HepG2 (cell line): ENCODE data around the gene MST1. TPM values are rescaled to one million over a fixed set of nuclear protein-coding genes. Genes with fewer than 3 reads are reported as not detected.

Experiments used
- ATAC-seq: fragments of 200-7000 bp; cut with Tn5 transposase; 3 replicates; pipeline ENCODE4 v1.9.1; 2020; ENCODE audit warnings: mild to moderate bottlenecking, moderate library complexity
- BruUV-seq: library from RNA; stranded (reverse); fragments of 400-500 nt; replicated peaks from 2 replicates; lab custom pipeline; 2021; lab: Mats Ljungman, UMichigan
- CTCF ChIA-PET: fragments of 300-600 bp; formaldehyde crosslinking; extraction: SDS; loops from one replicate; lab custom pipeline; 2021; ENCODE audit warnings: low total read pairs, inconsistent platforms, low intra/inter-chr PET ratio; lab: Yijun Ruan, JAX
- POLR2A ChIA-PET: fragments of 350-600 bp; sonication (Branson Sonifier 250); formaldehyde crosslinking; loops from one replicate; lab custom pipeline; 2020; ENCODE audit warnings: antibody characterized with exemption, inconsistent platforms; lab: Yijun Ruan, JAX
- DNase-seq: peaks from one replicate; pipeline ENCODE4 v3.0.0-alpha.2; 2015; ENCODE audit warnings: low spot score
- FAIRE-seq: peaks from 3 replicates; lab custom pipeline; 2011; peaks lifted over from hg19 to GRCh38; lab: Jason Lieb, UNC
- H2AFZ ChIP-seq: one replicate; pipeline ENCODE4 v1.6.1; 2011; ENCODE audit warnings: low read length, inconsistent platforms
- H3K27ac ChIP-seq: fragments of 300-600 bp; 3 replicates; pipeline ENCODE4 v1.8.0; 2011; ENCODE audit warnings: mixed run types, mild to moderate bottlenecking, mixed read lengths, low read length, inconsistent platforms; ENCODE audit not compliant: insufficient read depth; ENCODE audit errors: extremely low read length
- H3K27me3 ChIP-seq, 2 experiments: fragments of 200-600 bp in 1 of 2; 2 replicates in 1 of 2; 3 replicates in 1 of 2; pipeline versions ENCODE4 v1.6.0 to v1.8.0; 2011; ENCODE audit warnings: low read length in 2 of 2, mild to moderate bottlenecking in 2 of 2, moderate library complexity in 2 of 2, inconsistent platforms in 1 of 2; ENCODE audit not compliant: insufficient read depth in 2 of 2, control insufficient read depth in 1 of 2
- H3K36me3 ChIP-seq, 2 experiments: fragments of 200-600 bp in 1 of 2; replicated peaks in 1 of 2; 2 replicates in 1 of 2; 3 replicates in 1 of 2; pipeline versions ENCODE4 v1.5.1 to v1.8.0; 2011; ENCODE audit warnings: low read length in 2 of 2, inconsistent platforms in 1 of 2; ENCODE audit not compliant: insufficient read depth in 2 of 2, control insufficient read depth in 1 of 2
- H3K4me1 ChIP-seq: 2 replicates; pipeline ENCODE4 v1.5.1; 2012; ENCODE audit warnings: low read length, inconsistent platforms; ENCODE audit not compliant: insufficient read depth
- H3K4me2 ChIP-seq: 2 replicates; pipeline ENCODE4 v1.6.0; 2011; ENCODE audit warnings: low read depth, low read length, inconsistent platforms
- H3K4me3 ChIP-seq, 3 experiments: fragments of 200-600 bp in 1 of 3; sonication (generic), shearing (Covaris generic) in 1 of 3; replicated peaks in 1 of 3; 2 replicates each; pipeline ENCODE4 v1.5.1; 2011 to 2016; ENCODE audit warnings: low read length in 3 of 3, inconsistent platforms in 2 of 3, low read depth in 2 of 3, mild to moderate bottlenecking in 2 of 3, control low read depth in 1 of 3, mixed read lengths in 1 of 3; ENCODE audit not compliant: insufficient read depth in 1 of 3
- H3K79me2 ChIP-seq: one replicate; pipeline ENCODE4 v1.6.1; 2011; ENCODE audit warnings: low read length, inconsistent platforms; ENCODE audit not compliant: insufficient read depth
- H3K9ac ChIP-seq: 2 replicates; pipeline ENCODE4 v1.6.0; 2011; ENCODE audit warnings: mild to moderate bottlenecking, low read depth, low read length, inconsistent platforms; ENCODE audit not compliant: insufficient read depth
- H3K9me3 ChIP-seq: 2 replicates; pipeline ENCODE4 v1.5.1; 2012; ENCODE audit warnings: mild to moderate bottlenecking, low read length
- H4K20me1 ChIP-seq: 2 replicates; pipeline ENCODE4 v1.6.0; 2011; ENCODE audit warnings: inconsistent platforms, mild to moderate bottlenecking, low read length, moderate library complexity; ENCODE audit not compliant: insufficient read depth
- AGO2 ChIP-seq: fragments of 200-400 bp; formaldehyde crosslinking; optimal IDR thresholded peaks from 2 replicates; pipeline ENCODE3; 2017; ENCODE audit warnings: mild to moderate bottlenecking, low read depth, low read length, moderate library complexity
- ATRX ChIP-seq: sonication (generic); formaldehyde crosslinking; IDR thresholded peaks from 2 replicates; pipeline ENCODE4 v1.4.0; 2020; ENCODE audit warnings: missing genetic modification reagents, borderline replicate concordance
- CEBPG ChIP-seq: IDR thresholded peaks from 2 replicates; pipeline ENCODE4 v1.6.1; 2016
- HNF4A ChIP-seq: sonication (generic); formaldehyde crosslinking; IDR thresholded peaks from 2 replicates; pipeline ENCODE4 v1.4.0; 2020; ENCODE audit warnings: missing genetic modification reagents
- HNF4G ChIP-seq, 2 experiments: sonication (generic) in 1 of 2; formaldehyde crosslinking in 1 of 2; IDR thresholded peaks; 2 replicates each; pipeline versions ENCODE4 v1.4.0 to v1.6.1; 2011 to 2020; ENCODE audit warnings: borderline replicate concordance in 2 of 2, low read depth in 2 of 2, mild to moderate bottlenecking in 2 of 2, low read length in 1 of 2, missing genetic modification reagents in 1 of 2, moderate library complexity in 1 of 2
- MZF1 ChIP-seq: sonication (generic); formaldehyde crosslinking; IDR thresholded peaks from 2 replicates; pipeline ENCODE4 v1.8.1; 2023; ENCODE audit warnings: mild to moderate bottlenecking, missing genetic modification reagents, borderline replicate concordance
- TAF1 ChIP-seq: sonication (generic); formaldehyde crosslinking; IDR thresholded peaks from 2 replicates; pipeline ENCODE4 v1.4.0; 2020; ENCODE audit warnings: missing genetic modification reagents
- ZNF660 ChIP-seq: sonication (generic); formaldehyde crosslinking; IDR thresholded peaks from 2 replicates; pipeline ENCODE4 v1.5.1; 2020; ENCODE audit warnings: mild to moderate bottlenecking, low read depth, missing genetic modification reagents, borderline replicate concordance
- WGBS: methylation state at CpG from one replicate; pipeline ENCODE4 v1.1.6; 2017; ENCODE audit warnings: low lambda C conversion rate; 5-methylcytosine and 5-hydroxymethylcytosine counted together
- in situ Hi-C: cut with HindIII; loops from 2 replicates; pipeline ENCODE4 v1.10.0; 2017; ENCODE audit warnings: low pct_unique_long_range_greater_than_20kb; ENCODE audit not compliant: extremely low pct_ligation_motif_present
- intact Hi-C: fragments of 100-400 bp; cut with micrococcal nuclease; formaldehyde crosslinking; loops from one replicate; pipeline ENCODE4 v1.10.0; 2022; ENCODE audit not compliant: unreplicated experiment
- polyA plus RNA-seq, 8 experiments: library from polyadenylated mRNA; depleted of rRNA in 3 of 8; stranded (reverse) in 7 of 8; unstranded in 1 of 8; fragments of >200 nt; fragmentation: Illumina TruSeq in 4 of 8; extraction: Trizol in 4 of 8; gene quantifications; 2 replicates each; pipeline versions ENCODE4 v1.2.1 to v1.2.3, GENCODE V29; 2011 to 2016; ENCODE audit warnings: low read depth in 4 of 8, missing spikeins in 1 of 8, mixed read lengths in 1 of 8; ENCODE audit not compliant: insufficient read depth in 1 of 8
- total RNA-seq, 5 experiments: library from RNA; depleted of rRNA; stranded (reverse); fragments of >200 nt; fragmentation: Illumina TruSeq; extraction: Trizol; gene quantifications; 2 replicates each; pipeline ENCODE4 v1.2.3, GENCODE V29; 2016; ENCODE audit warnings: low read depth in 1 of 5

MST1 gene
- total and polyA plus RNA-seq, 2 of the 13 experiments (the other 11 are each of a cell fraction or from before 2014, with no cell fraction given) = 189 to 452 TPM

GRCh38 chr3:49732597-49732996, 43.3 kb upstream of the MST1 start (continued):
- TF ChIP-seq TAF1 (CRISPR knock-in tag) = no peak
- TF ChIP-seq CEBPG (CRISPR knock-in tag) = no peak
- TF ChIP-seq HNF4A (CRISPR knock-in tag) = peak; percentile 60
- TF ChIP-seq ZNF660 (CRISPR knock-in tag) = no peak
- TF ChIP-seq, all 625 proteins: peak for 3

DNA sequence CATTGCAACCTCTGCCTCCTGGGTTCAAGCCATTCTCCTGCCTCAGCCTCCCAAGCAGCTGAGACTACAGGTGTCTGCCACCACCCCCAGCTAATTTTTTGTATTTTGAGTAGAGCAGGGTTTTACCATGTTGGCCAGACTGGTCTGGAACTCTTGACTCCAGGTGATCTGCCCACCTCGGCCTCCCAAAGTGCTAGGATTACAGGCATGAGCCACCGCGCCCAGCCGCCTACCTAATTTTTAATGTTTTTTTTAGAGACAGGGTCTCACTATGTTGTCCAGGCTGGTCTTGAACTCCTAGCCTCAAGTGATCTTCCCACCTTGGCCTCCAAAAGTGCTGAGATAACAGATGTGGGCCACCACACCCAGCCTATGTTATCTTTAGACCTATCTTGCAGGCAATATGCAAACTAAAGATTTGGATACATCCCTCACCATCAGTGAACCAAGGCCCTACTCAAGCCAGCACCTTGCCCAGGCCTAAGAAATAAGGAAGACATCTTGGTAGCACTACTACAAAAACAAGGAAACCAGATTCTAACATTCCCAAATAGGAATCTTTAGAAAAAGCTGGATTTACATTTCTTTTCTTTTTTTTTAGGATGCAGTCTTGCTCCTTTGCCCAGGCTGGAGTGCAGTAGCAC, 40.8 kb upstream of the MST1 start:
- TF ChIP-seq AGO2 (no peak), HNF4G (IDR thresholded peaks at IDR 0.05; ENCODE audit: borderline replicate concordance, low read depth, low read length) (no peak), HNF4G (CRISPR knock-in tag; IDR thresholded peaks at IDR 0.05; ENCODE audit: borderline replicate concordance, low read depth) (no peak), ATRX (CRISPR knock-in tag) (no peak), MZF1 (CRISPR knock-in tag) (no peak)
- no peaks in the 10 kb centered on the region for H3K27me3 ChIP-seq
- no peak for DNase-seq
- intact Hi-C loops (loop anchor here (5.0 kb wide), 1 partner anchor 57 kb away; the partner anchor contains the start of gene IP6K1), in situ Hi-C loops (no loop called here)
- BruUV-seq = no TSS peak
- H3K4me2 ChIP-seq = no peak overlapping the region
- H3K9me3 ChIP-seq = no peaks in the 10 kb centered on the region
- H3K27ac ChIP-seq = no peak overlapping the region
- H3K36me3 ChIP-seq = peaks cover 19 to 60% of the 10 kb centered on the region in 2 experiments
- no peaks in the 10 kb centered on the region for H3K79me2 ChIP-seq
- H4K20me1 ChIP-seq = no peaks in the 10 kb centered on the region
- FAIRE-seq = no peak
- ChIA-PET CTCF (no interaction called here), POLR2A (interaction anchor here (0.7 kb wide), 1 partner anchor 56 kb away, joined by 3 read pairs; the partner anchor contains the start of gene IP6K1)
- H3K4me3 ChIP-seq = no peak overlapping the region
- no peak overlapping the region for H3K9ac ChIP-seq
- peaks cover 17% of the 10 kb centered on the region for H3K4me1 ChIP-seq
- WGBS = 98% methylated on average over 4 of the region's 4 CpGs
- no peak for ATAC-seq
- H2AFZ ChIP-seq = no peak overlapping the region
